GM21825 (cell line): ENCODE results near the gene SPATA2.

Experiments used
- ATAC-seq: cut with Tn5 transposase; IDR thresholded peaks from one replicate; pipeline ENCODE4 v1.9.1; 2021; ENCODE audit warnings: mild to moderate bottlenecking, moderate library complexity; ENCODE audit not compliant: unreplicated experiment

The SPATA2 gene

GRCh38 chr20:49936153-49937026 lies 21.1 kb upstream of the SPATA2 start, which contains the start of gene RNF114:
Gene RNF114 (plus strand): TSS chr20:49936397. CDS start chr20:49936413, 16 bp downstream.
- peak; percentile 71 for ATAC-seq

GRCh38 chr20:49935746-49936152 lies 20.4 kb upstream of the SPATA2 start:
- ATAC-seq = no peak

DNA sequence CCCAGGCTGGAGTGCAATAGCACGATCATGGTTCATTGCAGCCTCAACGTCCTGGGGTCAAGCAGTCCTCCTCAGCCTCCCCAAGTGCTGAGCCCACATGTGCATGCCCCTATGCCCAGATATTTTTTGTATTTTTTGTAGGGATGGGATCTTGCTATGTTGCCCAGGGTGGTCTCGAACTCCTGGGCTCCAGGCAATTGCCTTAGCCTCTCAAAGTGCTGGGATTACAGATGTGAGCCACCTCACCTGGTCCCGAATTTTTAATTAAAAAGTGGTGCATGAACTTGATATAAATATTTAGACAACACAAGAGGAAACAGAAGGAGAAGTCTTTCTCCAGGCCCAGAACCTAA lies 13.8 kb upstream of the SPATA2 start:
- no peak for ATAC-seq

DNA sequence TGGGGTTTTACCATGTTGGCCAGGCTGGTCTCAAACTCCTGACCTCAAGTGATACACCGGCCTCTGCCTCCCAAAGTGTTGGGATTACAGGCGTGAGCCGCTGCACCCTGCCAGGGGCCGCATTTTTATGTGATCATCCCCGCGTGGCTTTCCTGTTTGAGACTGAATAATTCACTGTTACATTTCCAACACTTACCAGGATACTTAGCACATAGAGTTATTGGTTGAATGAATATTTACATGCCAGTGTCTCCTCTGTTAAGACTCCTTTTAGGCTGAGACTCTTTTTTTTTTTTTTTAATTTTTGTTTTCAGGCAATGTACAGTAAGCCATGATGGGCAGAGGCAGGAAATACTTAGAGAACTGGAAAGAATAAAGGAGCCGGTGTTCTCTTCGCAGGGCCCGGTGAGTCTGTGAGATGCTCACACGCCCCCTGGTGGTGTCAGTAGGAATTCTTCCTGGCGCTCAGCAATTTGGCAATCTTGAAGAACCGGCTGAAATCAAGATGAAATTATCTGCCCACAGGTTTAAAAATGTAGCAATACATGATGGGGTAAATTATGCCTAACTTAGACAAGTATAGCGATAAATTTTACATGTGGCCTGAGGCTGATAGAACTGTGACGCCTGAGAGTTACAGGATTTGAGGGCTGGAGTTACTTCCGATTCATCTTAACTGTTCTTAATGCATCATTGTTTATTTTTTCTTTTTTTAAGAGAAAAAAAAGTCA lies 13.2 kb upstream of the SPATA2 start:
- ATAC-seq = no peak

- no peak for ATAC-seq
Measured at GRCh38 chr20:49925901-49926454, 10.6 kb upstream of the SPATA2 start.

DNA sequence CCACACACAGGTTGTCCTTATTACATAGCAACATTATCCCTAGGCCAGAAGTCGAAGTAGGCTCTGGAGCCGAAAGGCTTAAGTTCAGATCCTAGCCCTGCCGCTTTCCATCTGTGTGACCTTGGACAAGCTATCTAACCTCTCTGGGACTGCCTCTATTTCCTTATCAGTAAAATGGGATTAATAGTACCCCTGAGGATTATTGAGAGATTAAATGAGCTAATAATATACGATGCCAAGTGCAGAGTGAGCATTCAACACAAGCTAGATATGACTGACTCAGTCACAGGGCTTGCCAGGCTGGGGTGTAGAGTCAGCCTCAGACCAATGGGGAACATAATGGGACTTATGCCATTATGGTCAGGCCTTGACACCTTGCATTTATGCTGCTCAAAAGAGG lies 8.9 kb upstream of the SPATA2 start:
- ATAC-seq = no peak

DNA sequence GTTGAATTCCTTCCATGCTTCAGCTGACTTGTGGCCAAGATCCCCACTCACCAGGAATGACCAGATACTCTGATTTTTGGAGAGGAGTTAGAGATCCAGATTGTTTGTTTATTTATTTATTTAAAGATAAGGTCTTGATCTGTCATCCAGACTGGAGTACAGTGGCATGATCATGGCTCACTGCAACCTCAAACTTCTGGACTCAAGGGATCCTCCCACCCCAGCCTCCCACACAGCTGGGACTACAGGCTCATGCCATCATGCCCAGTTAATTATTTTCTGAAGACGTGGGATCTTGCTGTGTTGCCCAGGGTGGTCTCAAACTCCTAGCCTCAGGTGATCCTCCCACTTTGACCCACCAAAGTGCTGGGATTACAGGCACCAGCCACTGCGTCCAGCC lies 4.1 kb upstream of the SPATA2 start:
- ATAC-seq = no peak

DNA sequence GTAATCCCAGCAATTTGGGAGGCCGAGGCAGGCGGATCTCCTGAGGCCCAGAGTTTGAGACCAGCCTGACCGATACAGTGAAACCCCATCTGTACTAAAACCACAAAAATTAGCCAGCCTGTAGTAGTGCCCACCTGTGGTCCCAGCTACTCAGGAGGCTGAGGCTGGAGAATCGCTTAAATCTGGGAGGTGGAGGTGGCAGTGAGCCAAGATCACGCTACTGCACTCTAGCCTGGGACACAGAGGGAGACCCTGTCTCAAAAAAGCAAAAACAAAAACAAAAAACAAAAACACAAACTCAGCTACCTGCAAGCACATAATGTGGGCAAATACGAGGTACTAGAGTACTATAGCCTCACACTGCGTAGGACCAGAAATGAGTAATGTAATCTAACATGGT lies 3.7 kb upstream of the SPATA2 start:
- no peak for ATAC-seq

GRCh38 chr20:49918446-49918845 lies 3.1 kb upstream of the SPATA2 start:
- no peak for ATAC-seq

- no peak for ATAC-seq
Measured at GRCh38 chr20:49916146-49917002, 1.0 kb upstream of the SPATA2 start.

DNA sequence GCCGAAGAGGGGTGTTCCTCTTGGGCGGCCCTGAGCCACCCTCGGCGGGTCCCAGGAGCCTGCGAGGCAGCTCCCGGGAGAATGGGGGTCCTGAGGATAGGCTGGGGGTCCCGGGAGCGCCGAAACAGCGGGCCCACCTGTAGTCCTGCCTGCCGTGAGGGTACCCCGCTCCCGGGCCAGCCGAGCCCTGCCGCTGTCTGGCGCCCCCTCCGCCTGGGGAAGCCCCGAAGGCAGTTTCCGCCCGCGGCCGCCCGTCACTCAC lies 280 bp downstream of the SPATA2 start:
- peak; percentile 33 for ATAC-seq

- peak; percentile 26 for ATAC-seq
Measured at GRCh38 chr20:49914310-49915117, 815 bp downstream of the SPATA2 start.

- no peak for ATAC-seq
Measured at GRCh38 chr20:49913399-49914047, 1.8 kb downstream of the SPATA2 start.

GRCh38 chr20:49910340-49910706 lies 5.0 kb downstream of the SPATA2 start:
- no peak for ATAC-seq

DNA sequence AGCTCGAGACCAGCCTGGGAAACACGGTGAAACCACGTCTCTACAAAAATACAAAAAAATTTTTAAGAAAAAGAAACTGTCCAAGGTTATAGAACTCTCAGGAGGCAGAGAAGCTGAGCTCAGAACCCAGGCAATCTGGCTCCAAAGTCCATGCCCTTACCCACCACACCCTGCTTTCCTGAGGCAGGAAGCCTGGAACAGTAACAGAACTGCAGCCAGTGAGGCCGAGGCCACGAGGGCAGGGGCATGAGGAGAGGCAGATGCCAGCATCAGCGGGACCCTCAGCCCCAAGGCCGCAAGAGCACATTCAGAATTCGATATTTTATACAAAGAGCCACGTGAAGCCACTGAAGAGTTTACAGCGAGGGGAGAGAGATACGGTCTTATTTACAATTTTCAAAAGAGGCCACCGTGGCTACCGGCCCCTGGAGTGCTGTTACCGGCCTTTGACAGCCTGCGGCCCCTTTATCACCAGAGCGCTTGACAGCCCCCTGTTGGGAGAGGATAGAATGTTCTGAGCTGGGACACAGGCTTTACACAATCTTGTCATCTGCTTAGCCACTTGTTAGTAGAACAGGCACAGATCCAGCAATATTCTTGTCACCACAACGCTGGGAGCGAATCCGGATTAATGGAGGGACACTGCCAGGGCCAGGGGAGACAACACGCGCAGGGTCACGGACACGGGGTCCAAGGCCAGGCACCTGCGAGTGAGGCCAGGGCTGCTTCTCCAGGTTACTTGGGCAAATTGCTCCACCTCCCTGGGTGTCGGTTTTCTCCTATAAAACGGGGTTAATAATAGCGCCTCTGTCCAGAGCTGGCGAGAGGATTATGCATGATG lies 5.6 kb downstream of the SPATA2 start:
- no peak for ATAC-seq

GRCh38 chr20:49908258-49908565 lies 7.1 kb downstream of the SPATA2 start:
- ATAC-seq = no peak

DNA sequence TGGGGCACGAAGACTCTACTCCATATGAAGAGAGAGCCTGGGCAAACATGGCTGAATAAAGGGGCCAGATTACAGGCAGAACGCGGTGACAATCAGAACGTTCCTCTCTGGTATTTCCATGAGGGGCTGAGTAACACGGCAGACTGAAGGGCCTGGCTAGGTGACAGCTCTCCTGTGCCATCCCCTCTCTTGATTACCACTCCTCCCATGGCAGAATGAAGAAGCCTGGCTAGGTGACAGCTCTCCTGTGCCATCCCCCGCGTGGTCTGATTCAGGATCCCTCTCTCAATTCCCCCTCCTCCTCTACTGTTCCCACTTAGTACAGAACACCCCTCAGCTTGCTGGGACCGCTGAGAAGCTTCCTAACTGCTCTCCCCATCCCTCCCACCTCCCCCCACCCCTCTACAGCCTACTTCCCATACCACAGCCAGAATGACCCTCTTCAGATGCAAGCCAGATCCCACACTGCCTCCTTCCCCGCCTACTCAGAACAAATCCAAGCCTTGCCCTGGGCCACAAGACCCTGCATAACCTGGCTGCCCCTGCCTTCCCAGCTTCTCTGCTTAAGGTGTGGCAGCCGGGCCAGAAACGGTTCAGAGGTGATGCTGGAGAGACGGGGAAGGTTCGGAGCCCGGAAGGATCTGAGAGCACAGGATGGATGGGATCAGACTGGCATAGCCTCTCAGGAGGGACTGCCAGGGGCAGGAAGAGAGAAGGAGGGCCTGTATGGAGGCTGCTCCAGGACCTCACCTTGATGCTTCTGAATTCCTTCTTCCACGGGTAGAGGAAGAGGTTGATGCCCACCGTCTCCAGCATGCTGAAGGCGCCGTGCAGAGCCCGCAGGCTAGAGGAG lies 7.7 kb downstream of the SPATA2 start:
- no peak for ATAC-seq

DNA sequence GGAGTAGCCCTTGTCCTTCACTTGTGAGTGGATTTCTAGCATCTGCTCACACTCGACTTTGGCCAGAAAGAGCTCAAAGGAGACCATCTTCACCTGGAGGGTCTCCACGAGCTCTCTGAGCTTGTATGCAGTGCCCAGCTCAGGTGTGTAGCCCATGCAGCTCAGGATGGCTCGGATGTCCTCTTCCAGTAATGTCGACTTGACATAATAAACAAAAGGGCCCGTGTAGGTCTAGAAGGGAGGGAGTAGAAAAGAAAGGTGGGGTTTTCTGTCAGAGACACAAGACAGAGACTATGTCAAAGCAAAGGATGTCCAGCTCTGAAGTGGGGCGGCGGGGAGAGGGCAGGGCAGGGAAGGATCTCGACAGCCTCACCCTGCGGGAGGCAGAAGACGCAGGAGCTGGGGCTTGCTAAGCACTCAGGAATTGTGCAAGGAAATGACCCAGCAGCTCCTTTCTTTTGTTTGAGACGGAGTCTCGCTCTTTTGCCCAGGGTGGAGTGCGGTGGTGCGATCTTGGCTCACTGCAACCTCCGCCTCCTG lies 8.6 kb downstream of the SPATA2 start:
- no peak for ATAC-seq
